Hematopoietic multipotent progenitor cell treated with erythropoietin and hydrocortisone succinate and interleukin-3 and kit ligand, for 8 days (in vitro differentiated cells): Measurements from ENCODE around the gene PCDHGA2.
"Not testable (repeated sequence)": the region's sequence is repeated elsewhere in the genome, so short reads cannot be mapped to it uniquely, and the experiment has no call there.

ENCODE experiments used
- DNase-seq: peaks from one replicate; pipeline ENCODE4 v3.0.0-alpha.2; 2015

PCDHGA2 gene

GRCh38 chr5:141349917-141350619 is 11.5 kb downstream of the PCDHGA2 start, which contains the start of gene PCDHGB1:
PCDHGB1 (plus strand) TSS chr5:141350099; CDS start chr5:141350261, 162 bp downstream.
- peak; percentile 40 for DNase-seq

GRCh38 chr5:141351591-141351990 is 13.0 kb downstream of the PCDHGA2 start:
- no peak for DNase-seq

GRCh38 chr5:141354900-141355469 is 16.4 kb downstream of the PCDHGA2 start, which contains the start of gene PCDHGA4:
PCDHGA4 (plus strand) TSS chr5:141355021; CDS start chr5:141355108, 87 bp downstream.
- DNase-seq: no peak

GRCh38 chr5:141355641-141356040 is 17.1 kb downstream of the PCDHGA2 start:
- no peak for DNase-seq

GRCh38 chr5:141356133-141356532 is 17.6 kb downstream of the PCDHGA2 start:
- DNase-seq: no peak

- no peak for DNase-seq
Observed at GRCh38 chr5:141356950-141357349, 18.4 kb downstream of the PCDHGA2 start.

GRCh38 chr5:141359790-141360426 is 21.3 kb downstream of the PCDHGA2 start, which contains the start of gene PCDHGB2:
PCDHGB2 (plus strand) TSS chr5:141359994; CDS start chr5:141360136, 142 bp downstream.
- peak; percentile 18 for DNase-seq

- no peak for DNase-seq
Observed at GRCh38 chr5:141360685-141361084, 22.1 kb downstream of the PCDHGA2 start.

GRCh38 chr5:141362719-141363118 is 24.2 kb downstream of the PCDHGA2 start:
- no peak for DNase-seq

- DNase-seq: no peak
Observed at GRCh38 chr5:141363952-141364660, 25.5 kb downstream of the PCDHGA2 start, which contains the start of gene PCDHGA5. PCDHGA5 (plus strand) TSS chr5:141364162; CDS start chr5:141364331, 169 bp downstream.

- no peak for DNase-seq
Observed at GRCh38 chr5:141366016-141366896, 27.7 kb downstream of the PCDHGA2 start.

GRCh38 chr5:141369994-141370848 is 31.7 kb downstream of the PCDHGA2 start, which contains the start of gene PCDHGB3:
PCDHGB3 (plus strand) TSS chr5:141370242; CDS start chr5:141370395, 153 bp downstream.
- peak; percentile 7 for DNase-seq

GRCh38 chr5:141371572-141372475 is 33.3 kb downstream of the PCDHGA2 start:
- no peak for DNase-seq

- DNase-seq: peak; percentile 4
Observed at GRCh38 chr5:141373673-141374317, 35.2 kb downstream of the PCDHGA2 start, which contains the start of gene PCDHGA6. PCDHGA6 (plus strand) TSS chr5:141373891; CDS start chr5:141374084, 193 bp downstream.

- no peak for DNase-seq
Observed at GRCh38 chr5:141374627-141375026, 36.1 kb downstream of the PCDHGA2 start.

- not testable (repeated sequence) for DNase-seq
Observed at GRCh38 chr5:141375444-141376155, 37.0 kb downstream of the PCDHGA2 start.

- no peak for DNase-seq
Observed at GRCh38 chr5:141382469-141383294, 44.1 kb downstream of the PCDHGA2 start, which contains the start of gene PCDHGA7. PCDHGA7 (plus strand) TSS chr5:141382742; CDS start chr5:141382900, 158 bp downstream.
